ENCODE data around the gene MRPL9. TPM values are rescaled to one million over a fixed set of nuclear protein-coding genes. Genes with fewer than 3 reads are reported as not detected.
A peak's percentile ranks its signal among the peaks of the same experiment; 100 is the strongest.

The MRPL9 gene
- total RNA-seq, 2 experiments from 2014 or later, result 111 to 121 TPM

- peaks cover 6% of the 10 kb centered on the region for H3K4me1 Mint-ChIP-seq (ENCODE audit: low read depth)
- CTCF ChIA-PET, result interaction anchor here (1.1 kb wide), 1 partner anchor 19 kb away, joined by 3 read pairs; no protein-coding TSS in a partner anchor
- no peaks in the 10 kb centered on the region for H3K36me3 Mint-ChIP-seq (ENCODE audit: low read depth)
- H3K9me3 Mint-ChIP-seq (ENCODE audit: insufficient read depth), result no peaks in the 10 kb centered on the region
- H3K4me3 Mint-ChIP-seq, result no peak overlapping the region
- ATAC-seq (no peak), DNase-seq (no peak)
- peaks cover 11% of the 10 kb centered on the region for H3K27me3 Mint-ChIP-seq (ENCODE audit: low read depth)
- H3K27ac Mint-ChIP-seq, result no peak overlapping the region
- POLR2A ChIA-PET, result no interaction called here
Measured at GRCh38 chr1:151802372-151802771, 39.1 kb upstream of the MRPL9 start.

DNA sequence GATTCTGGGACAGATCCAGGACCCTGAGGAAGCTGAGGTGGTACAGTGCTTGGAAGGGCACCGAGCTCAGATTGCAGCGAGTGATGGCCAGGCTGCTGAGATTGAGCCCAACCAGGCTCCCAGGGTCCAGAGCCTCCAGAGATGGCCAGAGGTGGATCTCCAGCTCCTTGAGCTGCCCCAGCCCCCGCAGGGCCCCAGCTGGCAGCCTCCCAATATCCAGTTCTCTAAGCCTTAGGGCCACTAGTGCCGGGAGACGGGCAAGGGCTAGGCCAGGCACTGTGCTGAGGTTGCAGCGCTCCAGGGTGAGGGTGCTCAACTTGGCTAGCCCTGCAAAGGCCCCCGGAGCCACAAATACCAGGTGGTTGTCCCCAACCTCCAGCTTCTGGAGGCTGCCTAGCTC lies 38.5 kb upstream of the MRPL9 start:
- H3K9me3 Mint-ChIP-seq (ENCODE audit: insufficient read depth), result no peaks in the 10 kb centered on the region
- H3K4me3 Mint-ChIP-seq, result no peak overlapping the region
- H3K27me3 Mint-ChIP-seq (ENCODE audit: low read depth), result peaks cover 11% of the 10 kb centered on the region
- ATAC-seq, result no peak
- no peak for DNase-seq
- no peaks in the 10 kb centered on the region for H3K36me3 Mint-ChIP-seq (ENCODE audit: low read depth)
- no peak overlapping the region for H3K27ac Mint-ChIP-seq
- H3K4me1 Mint-ChIP-seq (ENCODE audit: low read depth), result peaks cover 6% of the 10 kb centered on the region
- POLR2A ChIA-PET, result interaction anchor here (0.6 kb wide), 1 partner anchor 104 kb away, joined by 3 read pairs; no protein-coding TSS in a partner anchor
- CTCF ChIA-PET, result no interaction called here

- ChIA-PET POLR2A (interaction anchor here (0.6 kb wide), 1 partner anchor 104 kb away, joined by 3 read pairs; no protein-coding TSS in a partner anchor), CTCF (no interaction called here)
- Mint-ChIP-seq H3K4me1 (ENCODE audit: low read depth) (peaks cover 6% of the 10 kb centered on the region), H3K9me3 (ENCODE audit: insufficient read depth) (no peaks in the 10 kb centered on the region), H3K4me3 (no peak overlapping the region), H3K36me3 (ENCODE audit: low read depth) (no peaks in the 10 kb centered on the region), H3K27ac (no peak overlapping the region), H3K27me3 (ENCODE audit: low read depth) (peaks cover 7% of the 10 kb centered on the region)
- no peak for DNase-seq
- ATAC-seq, result no peak
Measured at GRCh38 chr1:151801310-151801820, 38.1 kb upstream of the MRPL9 start.

DNA sequence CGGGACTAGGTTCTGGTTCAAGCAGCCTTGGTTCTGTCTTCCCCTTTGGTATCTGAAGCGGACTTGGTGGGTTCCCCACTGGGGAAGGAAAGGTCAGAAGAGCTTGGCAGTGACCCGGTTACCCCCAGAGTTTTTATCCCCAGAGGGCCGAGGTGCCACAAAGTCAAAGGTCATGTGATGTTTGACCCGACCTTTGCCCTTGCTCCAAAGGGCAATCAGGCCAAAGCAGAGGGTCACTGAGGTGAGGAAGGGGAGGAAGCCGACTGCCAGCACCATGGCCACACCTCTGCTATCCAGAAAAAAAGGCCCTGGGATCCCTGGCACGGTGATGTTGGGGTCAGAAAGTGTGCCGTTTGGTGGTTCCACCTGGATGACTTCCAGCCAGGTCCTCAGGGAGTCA lies 37.5 kb upstream of the MRPL9 start:
- no peaks in the 10 kb centered on the region for H3K36me3 Mint-ChIP-seq (ENCODE audit: low read depth)
- ATAC-seq, result no peak
- H3K9me3 Mint-ChIP-seq (ENCODE audit: insufficient read depth), result no peaks in the 10 kb centered on the region
- peaks cover 6% of the 10 kb centered on the region for H3K27me3 Mint-ChIP-seq (ENCODE audit: low read depth)
- DNase-seq, result no peak
- CTCF ChIA-PET, result interaction anchor here (2.3 kb wide), 1 partner anchor 36 kb away, joined by 9 read pairs; no protein-coding TSS in a partner anchor
- POLR2A ChIA-PET, result no interaction called here
- H3K4me1 Mint-ChIP-seq (ENCODE audit: low read depth), result peaks cover 6% of the 10 kb centered on the region
- H3K4me3 Mint-ChIP-seq, result no peak overlapping the region
- no peak overlapping the region for H3K27ac Mint-ChIP-seq

DNA sequence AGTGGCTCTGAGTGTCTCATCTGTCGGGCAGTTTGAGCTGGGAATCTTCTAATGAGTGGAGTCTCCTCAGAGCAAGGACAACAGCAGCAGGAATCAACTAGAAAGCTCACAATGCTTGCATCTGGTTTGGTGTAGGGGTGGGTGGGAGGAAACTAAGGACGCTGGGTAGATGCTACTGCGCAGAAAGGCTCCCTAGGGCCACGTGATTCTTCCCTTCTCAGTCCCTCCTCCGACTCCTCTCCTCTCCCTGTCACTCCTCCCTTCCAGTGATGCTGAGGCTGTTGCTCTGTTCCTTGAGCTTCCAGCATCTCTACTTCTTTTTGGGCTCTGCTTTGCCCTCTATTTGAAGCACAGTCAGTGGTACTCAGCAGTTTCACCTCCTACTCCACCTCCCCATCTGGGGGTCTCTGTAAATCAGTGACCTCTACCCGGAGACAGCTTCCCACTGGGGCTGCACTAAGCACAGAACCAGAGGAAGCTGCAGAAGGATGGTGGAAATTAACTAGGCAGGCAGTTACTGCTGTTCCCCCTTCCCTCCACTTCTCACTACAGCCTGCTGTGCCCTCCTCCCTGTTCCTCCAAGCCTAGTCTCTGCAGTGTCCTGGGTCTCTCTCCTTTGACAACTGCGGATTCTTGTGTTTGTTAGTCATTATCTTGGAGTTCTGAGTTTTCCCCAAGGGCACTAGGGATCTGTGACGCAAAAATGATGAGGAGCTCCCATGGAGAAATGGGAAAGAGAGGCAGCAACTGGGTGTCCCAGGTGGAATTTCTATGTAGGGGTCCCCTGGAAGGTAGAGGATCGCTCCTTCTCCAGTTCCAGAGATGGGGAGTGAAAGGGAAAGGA lies 36.1 kb upstream of the MRPL9 start:
- DNase-seq (no peak), ATAC-seq (no peak)
- Mint-ChIP-seq H3K4me1 (ENCODE audit: low read depth) (peaks cover 6% of the 10 kb centered on the region), H3K27me3 (ENCODE audit: low read depth) (peaks cover 6% of the 10 kb centered on the region), H3K9me3 (ENCODE audit: insufficient read depth) (no peaks in the 10 kb centered on the region), H3K27ac (no peak overlapping the region), H3K36me3 (ENCODE audit: low read depth) (no peaks in the 10 kb centered on the region), H3K4me3 (no peak overlapping the region)
- ChIA-PET CTCF (interaction anchor here (1.2 to 2.3 kb wide), 2 partner anchors 10 to 37 kb away, joined by 4 to 9 read pairs; partner anchors contain the start of gene TDRKH), POLR2A (no interaction called here)

GRCh38 chr1:151798571-151798970 lies 35.3 kb upstream of the MRPL9 start:
- Mint-ChIP-seq H3K9me3 (ENCODE audit: insufficient read depth) (no peaks in the 10 kb centered on the region), H3K27me3 (ENCODE audit: low read depth) (peaks cover 6% of the 10 kb centered on the region), H3K4me3 (no peak overlapping the region), H3K36me3 (ENCODE audit: low read depth) (no peaks in the 10 kb centered on the region), H3K4me1 (ENCODE audit: low read depth) (peaks cover 6% of the 10 kb centered on the region), H3K27ac (no peak overlapping the region)
- ChIA-PET CTCF (interaction anchor here (1.2 kb wide), 1 partner anchor 9 kb away, joined by 4 read pairs; the partner anchor contains the start of gene TDRKH), POLR2A (no interaction called here)
- DNase-seq, result no peak
- no peak for ATAC-seq

- Mint-ChIP-seq H3K4me3 (peak overlapping the region; percentile 94), H3K9me3 (ENCODE audit: insufficient read depth) (no peaks in the 10 kb centered on the region), H3K36me3 (ENCODE audit: low read depth) (peaks cover 3% of the 10 kb centered on the region), H3K4me1 (ENCODE audit: low read depth) (peaks cover 27% of the 10 kb centered on the region), H3K27ac (peak overlapping the region; percentile 89), H3K27me3 (ENCODE audit: low read depth) (no peaks in the 10 kb centered on the region)
- POLR2A ChIA-PET, result interaction anchor here (0.6 to 2.5 kb wide), 2 partner anchors 12 to 28 kb away, joined by 3 to 15 read pairs; partner anchors contain the start of gene MRPL9
- CTCF ChIA-PET, result interaction anchor here (2.0 kb wide), 1 partner anchor 197 kb away, joined by 5 read pairs; no protein-coding TSS in a partner anchor
- no peak for DNase-seq
- peak; percentile 6 for ATAC-seq
Measured at GRCh38 chr1:151790940-151791651, 27.8 kb upstream of the MRPL9 start.

DNA sequence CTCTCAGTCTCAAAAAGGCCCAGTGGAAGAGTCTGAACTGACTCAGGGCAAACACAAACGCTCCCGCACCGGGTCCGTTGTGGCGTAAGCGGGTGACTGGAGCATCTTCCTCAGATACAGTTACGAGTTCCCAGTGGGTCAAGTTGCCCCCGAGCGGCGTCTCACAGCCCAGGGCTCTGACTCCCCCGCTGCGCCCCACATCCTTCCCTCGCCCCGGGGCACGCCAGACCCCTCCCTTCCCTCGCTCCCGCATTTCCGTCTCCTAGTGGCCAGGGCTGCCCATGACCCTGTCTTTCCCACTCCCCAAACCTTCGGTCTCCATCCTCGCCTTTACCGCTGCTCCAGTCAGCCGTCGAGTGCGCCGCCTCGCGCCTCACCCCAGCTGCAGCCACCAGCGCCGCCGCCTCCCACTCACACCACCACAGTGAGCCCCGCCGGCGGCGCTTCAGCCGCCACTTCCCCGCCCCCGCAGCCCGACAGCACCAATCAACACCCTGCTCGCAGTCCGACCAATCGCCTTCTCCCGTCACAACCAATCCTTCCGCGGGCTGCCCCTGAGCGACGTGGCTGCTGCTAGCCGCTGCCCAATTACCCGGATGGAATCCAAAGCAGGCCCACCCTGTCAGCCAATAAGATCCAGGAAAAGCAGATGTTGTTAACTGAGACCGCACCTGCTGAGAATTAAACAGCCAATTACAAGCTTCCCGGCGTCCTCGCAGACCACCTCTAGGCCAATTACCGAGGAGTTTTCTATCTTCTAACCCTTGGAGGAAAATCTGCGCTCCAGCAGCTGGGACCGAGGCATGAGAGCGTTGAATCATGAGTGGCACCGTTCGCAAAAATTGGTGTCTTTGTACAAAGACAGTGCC lies 27.0 kb upstream of the MRPL9 start, which contains the start of gene TDRKH:
TSS of gene TDRKH (minus strand) at position 430 of the 869 bp plus-strand sequence. CDS start 7,478 bp downstream, outside the sequence.
- ATAC-seq (peak; percentile 98), DNase-seq (peak; percentile 99)
- H3K9me3 Mint-ChIP-seq (ENCODE audit: insufficient read depth), result no peaks in the 10 kb centered on the region
- no peaks in the 10 kb centered on the region for H3K27me3 Mint-ChIP-seq (ENCODE audit: low read depth)
- peaks cover 27% of the 10 kb centered on the region for H3K4me1 Mint-ChIP-seq (ENCODE audit: low read depth)
- POLR2A ChIA-PET, result interaction anchor here (0.6 to 2.5 kb wide), 3 partner anchors 13 to 27 kb away, joined by 3 to 15 read pairs (median 4); partner anchors contain the start of gene MRPL9
- peaks cover 3% of the 10 kb centered on the region for H3K36me3 Mint-ChIP-seq (ENCODE audit: low read depth)
- CTCF ChIA-PET, result interaction anchor here (0.6 to 2.0 kb wide), 13 partner anchors 8 to 197 kb away, joined by 3 to 9 read pairs (median 4); partner anchors contain the start of gene MRPL9
- peak within 1 kb of the TSS; percentile 89 for H3K27ac Mint-ChIP-seq
- peak within 1 kb of the TSS; percentile 94 for H3K4me3 Mint-ChIP-seq

GRCh38 chr1:151787689-151788088 lies 24.4 kb upstream of the MRPL9 start:
- ATAC-seq (no peak), DNase-seq (no peak)
- H3K36me3 Mint-ChIP-seq (ENCODE audit: low read depth), result peaks cover 2% of the 10 kb centered on the region
- H3K27me3 Mint-ChIP-seq (ENCODE audit: low read depth), result no peaks in the 10 kb centered on the region
- H3K4me1 Mint-ChIP-seq (ENCODE audit: low read depth), result peaks cover 27% of the 10 kb centered on the region
- no peak overlapping the region for H3K27ac Mint-ChIP-seq
- no peaks in the 10 kb centered on the region for H3K9me3 Mint-ChIP-seq (ENCODE audit: insufficient read depth)
- ChIA-PET POLR2A (interaction anchor here (0.7 kb wide), 1 partner anchor 1201 kb away, joined by 5 read pairs; no protein-coding TSS in a partner anchor), CTCF (interaction anchor here (1.2 kb wide), 1 partner anchor 24 kb away, joined by 3 read pairs; the partner anchor contains the start of gene MRPL9)
- H3K4me3 Mint-ChIP-seq, result no peak overlapping the region

DNA sequence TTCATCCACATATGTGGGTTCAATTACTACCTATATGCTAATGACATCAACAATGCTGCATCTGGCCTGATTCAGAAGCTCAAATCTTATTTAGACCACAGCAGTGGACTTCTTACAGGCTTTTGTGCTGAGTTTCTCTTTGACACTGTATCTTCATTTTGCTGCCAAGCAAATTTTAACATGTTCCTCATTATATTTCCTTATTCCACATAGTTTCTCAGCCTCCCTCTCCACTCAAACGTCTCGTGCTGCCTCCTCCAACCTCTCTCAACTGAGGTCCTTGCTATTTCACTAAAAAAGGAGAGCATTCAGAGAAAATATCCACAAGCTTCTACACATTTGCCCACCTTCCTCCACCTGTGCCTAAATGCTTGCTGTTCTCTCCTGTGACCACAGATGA lies 20.5 kb upstream of the MRPL9 start:
- DNase-seq (no peak), ATAC-seq (no peak)
- peaks cover 4% of the 10 kb centered on the region for H3K4me1 Mint-ChIP-seq (ENCODE audit: low read depth)
- no peaks in the 10 kb centered on the region for H3K27me3 Mint-ChIP-seq (ENCODE audit: low read depth)
- CTCF ChIA-PET, result interaction anchor here (0.8 kb wide), 1 partner anchor 249 kb away, joined by 3 read pairs; no protein-coding TSS in a partner anchor
- no peaks in the 10 kb centered on the region for H3K9me3 Mint-ChIP-seq (ENCODE audit: insufficient read depth)
- H3K27ac Mint-ChIP-seq, result no peak overlapping the region
- H3K4me3 Mint-ChIP-seq, result no peak overlapping the region
- peaks cover 4% of the 10 kb centered on the region for H3K36me3 Mint-ChIP-seq (ENCODE audit: low read depth)
- POLR2A ChIA-PET, result no interaction called here

GRCh38 chr1:151782741-151783140 lies 19.4 kb upstream of the MRPL9 start:
- Mint-ChIP-seq H3K4me1 (ENCODE audit: low read depth) (peaks cover 2% of the 10 kb centered on the region), H3K36me3 (ENCODE audit: low read depth) (peaks cover 9% of the 10 kb centered on the region), H3K4me3 (no peak overlapping the region), H3K9me3 (ENCODE audit: insufficient read depth) (no peaks in the 10 kb centered on the region), H3K27ac (no peak overlapping the region), H3K27me3 (ENCODE audit: low read depth) (no peaks in the 10 kb centered on the region)
- ChIA-PET CTCF (interaction anchor here (0.8 kb wide), 1 partner anchor 248 kb away, joined by 3 read pairs; no protein-coding TSS in a partner anchor), POLR2A (no interaction called here)
- no peak for DNase-seq
- ATAC-seq, result no peak

Measured in activated CD8-positive, alpha-beta T cell treated with anti-CD3 and anti-CD28 coated beads, Interleukin-2, amount 10 ng/mL, durations not matched to agents 7 days and 5 days (primary cell).